Spinal cord (tissue), 10 donors: ENCODE data around the gene KANK4. TPM values are rescaled to one million over a fixed set of nuclear protein-coding genes. Genes with fewer than 3 reads are reported as not detected.

Experiments used
- DNase-seq, 6 donors: peaks; one replicate each; pipeline versions ENCODE4 v3.0.0 to v3.0.0-alpha.2; 2013 to 2015; ENCODE audit warnings: low spot score in 6 of 6, low read depth in 4 of 6
- H3K27ac ChIP-seq: one replicate; pipeline ENCODE4 v1.5.1; 2013; ENCODE audit warnings: low read depth, low read length, control low read depth
- H3K27me3 ChIP-seq: one replicate; pipeline ENCODE4 v1.6.1; 2013; ENCODE audit warnings: low read length; ENCODE audit not compliant: control insufficient read depth, insufficient read depth
- H3K36me3 ChIP-seq: one replicate; pipeline ENCODE4 v1.6.1; 2013; ENCODE audit warnings: low read length; ENCODE audit not compliant: control insufficient read depth, insufficient read depth
- H3K4me1 ChIP-seq: one replicate; pipeline ENCODE4 v1.6.1; 2013; ENCODE audit warnings: low read length; ENCODE audit not compliant: control insufficient read depth, insufficient read depth
- H3K4me3 ChIP-seq: one replicate; pipeline ENCODE4 v1.5.1; 2013; ENCODE audit warnings: low read depth, low read length, control low read depth
- H3K9me3 ChIP-seq: one replicate; pipeline ENCODE4 v1.6.1; 2013; ENCODE audit warnings: low read length; ENCODE audit not compliant: control insufficient read depth, insufficient read depth
- WGBS: methylation state at CpG from one replicate; pipeline ENCODE4 v1.1.5; 2013; ENCODE audit warnings: missing lambda C conversion rate; ENCODE audit not compliant: insufficient coverage; 5-methylcytosine and 5-hydroxymethylcytosine counted together
- polyA plus RNA-seq, 2 donors: library from polyadenylated mRNA; unstranded; fragments of 120-200 nt; gene quantifications; one replicate each; pipeline ENCODE4 v1.2.1, GENCODE V29; 2013; ENCODE audit not compliant: insufficient read length in 2 of 2
- total RNA-seq, 2 donors: library from RNA; depleted of rRNA in 1 of 2; stranded (reverse); fragments of 120-200 nt in 1 of 2; fragments of >200 nt in 1 of 2; gene quantifications; one replicate each; pipeline versions ENCODE4 v1.2.3 to v1.2.4, GENCODE V29; 2013 to 2014
- donor health status: healthy.

Gene KANK4
- total and polyA plus RNA-seq, 4 donors: 8.9 to 23.8 (median 19.6) TPM

DNA sequence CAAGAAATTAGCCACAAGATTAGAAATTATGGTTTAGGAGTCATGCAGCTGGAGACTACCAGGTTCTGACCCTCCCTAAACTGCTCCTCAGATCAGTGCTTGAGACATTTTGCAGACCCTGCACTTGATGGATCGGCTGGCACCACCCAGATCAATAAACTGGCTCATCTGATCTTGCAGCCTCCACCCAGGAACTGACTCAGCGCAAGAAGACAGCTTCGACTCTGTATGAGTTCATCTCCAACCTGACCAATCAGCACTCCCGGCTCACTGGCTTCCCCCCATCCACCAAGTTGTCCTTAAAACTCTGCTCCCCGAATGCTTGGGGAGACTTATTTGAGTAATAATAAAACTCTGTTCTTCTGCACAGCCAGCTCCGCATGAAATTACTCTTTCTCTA lies 84.5 kb downstream of the KANK4 start:
- Histone ChIP-seq H3K27ac (no peak overlapping the region), H3K4me3 (no peak overlapping the region)
- WGBS: 79% methylated on average over 3 of the region's 6 CpGs

DNA sequence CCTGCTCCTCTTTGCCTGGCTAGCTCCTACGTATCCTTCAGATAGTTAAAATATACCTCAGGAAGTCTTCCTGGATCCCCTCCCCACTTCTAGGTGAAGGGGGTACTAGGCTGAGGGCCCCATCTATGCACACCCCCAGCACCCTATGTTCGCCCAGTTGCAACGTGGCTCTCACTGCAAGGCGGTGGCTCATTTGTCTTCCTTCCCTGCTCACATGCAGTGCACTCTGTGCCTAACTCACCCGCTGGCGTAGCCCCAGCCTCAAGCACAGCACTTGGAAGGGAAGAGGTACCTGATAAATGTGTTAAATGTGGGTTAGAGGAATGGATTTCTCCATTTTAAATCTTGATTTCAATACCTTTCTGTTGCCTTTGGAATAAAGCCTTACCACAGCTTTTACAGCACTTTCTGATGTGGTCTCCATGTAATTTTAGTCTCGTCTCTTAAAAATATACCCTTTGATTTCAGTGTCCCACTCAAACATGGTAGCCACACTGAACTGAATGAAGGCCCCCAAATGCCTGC lies 85.2 kb downstream of the KANK4 start:
- no peaks in the 10 kb centered on the region for H3K27me3 ChIP-seq
- H3K36me3 ChIP-seq: no peaks in the 10 kb centered on the region
- no peak overlapping the region for H3K27ac ChIP-seq
- H3K9me3 ChIP-seq: no peaks in the 10 kb centered on the region
- no peak for DNase-seq
- no peaks in the 10 kb centered on the region for H3K4me1 ChIP-seq
- 96% methylated on average over 4 of the region's 7 CpGs for WGBS
- H3K4me3 ChIP-seq: no peak overlapping the region

More for the DNA sequence above, 84.5 kb downstream of the KANK4 start:
- Histone ChIP-seq H3K9me3 (no peaks in the 10 kb centered on the region), H3K36me3 (no peaks in the 10 kb centered on the region), H3K4me1 (no peaks in the 10 kb centered on the region), H3K27me3 (no peaks in the 10 kb centered on the region)
- no peak for DNase-seq

DNA sequence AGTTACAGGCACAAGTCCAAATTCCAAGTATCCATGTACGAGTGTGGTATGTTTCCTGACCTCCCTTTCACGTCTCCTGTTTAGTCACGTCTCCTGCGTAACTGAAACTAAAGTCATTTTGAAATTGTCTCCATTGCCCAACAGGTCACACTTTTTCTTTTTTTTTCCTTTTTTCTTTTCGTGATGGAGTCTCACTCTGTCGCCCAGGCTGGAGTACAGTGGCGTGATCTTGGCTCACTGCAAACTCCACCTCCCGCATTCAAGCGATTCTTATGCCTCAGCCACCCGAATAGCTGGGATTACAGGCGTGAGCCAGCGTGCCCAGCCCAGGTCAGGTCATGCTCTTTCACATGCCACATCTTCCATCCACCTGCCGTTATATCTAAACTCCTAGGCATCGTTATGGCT lies 86.4 kb downstream of the KANK4 start:
- WGBS: 68% methylated on average over 14 of the region's 14 CpGs

DNA sequence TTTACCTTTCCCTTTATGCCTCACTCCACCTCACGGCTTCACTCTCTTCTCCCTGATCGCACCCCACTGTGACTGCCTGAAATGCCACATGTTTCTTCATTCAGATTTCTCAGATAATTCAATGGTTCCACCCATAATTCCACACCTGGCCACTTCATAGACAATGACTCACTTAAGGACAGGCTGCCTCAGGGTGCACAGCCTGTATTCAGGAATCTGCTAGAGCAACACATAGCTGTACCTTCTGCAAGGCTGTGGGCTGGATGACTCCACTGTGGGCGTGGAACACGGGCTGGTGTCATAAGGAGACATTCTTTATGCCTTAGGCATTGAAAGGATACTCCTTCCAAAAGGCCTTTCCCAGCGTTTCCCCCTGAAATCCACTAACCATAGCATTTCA lies 88.5 kb downstream of the KANK4 start:
- WGBS: 85% methylated on average over 4 of the region's 5 CpGs
- DNase-seq: no peak
- Histone ChIP-seq H3K27me3 (no peaks in the 10 kb centered on the region), H3K27ac (no peak overlapping the region), H3K4me3 (no peak overlapping the region), H3K9me3 (no peaks in the 10 kb centered on the region), H3K36me3 (no peaks in the 10 kb centered on the region), H3K4me1 (peaks cover 8% of the 10 kb centered on the region)

More for the DNA sequence above, 86.4 kb downstream of the KANK4 start:
- Histone ChIP-seq H3K27me3 (no peaks in the 10 kb centered on the region), H3K9me3 (no peaks in the 10 kb centered on the region), H3K27ac (no peak overlapping the region), H3K4me3 (no peak overlapping the region), H3K36me3 (no peaks in the 10 kb centered on the region), H3K4me1 (peaks cover 8% of the 10 kb centered on the region)
- DNase-seq: no peak

DNA sequence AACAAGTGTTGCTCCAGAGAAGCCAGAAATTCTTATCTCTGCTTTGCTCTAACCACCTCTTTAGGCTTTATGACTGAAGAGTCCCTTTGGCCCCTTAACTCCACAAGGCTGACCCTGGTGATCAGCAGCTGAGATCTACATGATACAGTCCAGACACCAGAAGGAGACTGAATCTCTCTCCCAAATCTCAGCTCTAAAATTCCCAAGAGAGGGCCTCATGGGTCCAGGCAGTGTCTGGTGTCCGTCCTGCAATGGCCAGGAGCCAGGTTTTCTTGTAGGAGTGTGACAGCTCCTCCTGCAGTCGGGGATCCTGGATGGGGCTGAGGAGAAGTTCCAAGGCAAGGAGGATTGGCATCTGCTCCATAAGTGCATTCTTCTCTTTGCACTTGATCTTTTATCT lies 89.3 kb downstream of the KANK4 start:
- peaks cover 8% of the 10 kb centered on the region for H3K4me1 ChIP-seq
- H3K27ac ChIP-seq: no peak overlapping the region
- no peaks in the 10 kb centered on the region for H3K27me3 ChIP-seq
- no peaks in the 10 kb centered on the region for H3K36me3 ChIP-seq
- no peak for DNase-seq
- WGBS: 50% methylated on average over 1 of the region's 2 CpGs
- H3K4me3 ChIP-seq: no peak overlapping the region
- H3K9me3 ChIP-seq: no peaks in the 10 kb centered on the region

DNA sequence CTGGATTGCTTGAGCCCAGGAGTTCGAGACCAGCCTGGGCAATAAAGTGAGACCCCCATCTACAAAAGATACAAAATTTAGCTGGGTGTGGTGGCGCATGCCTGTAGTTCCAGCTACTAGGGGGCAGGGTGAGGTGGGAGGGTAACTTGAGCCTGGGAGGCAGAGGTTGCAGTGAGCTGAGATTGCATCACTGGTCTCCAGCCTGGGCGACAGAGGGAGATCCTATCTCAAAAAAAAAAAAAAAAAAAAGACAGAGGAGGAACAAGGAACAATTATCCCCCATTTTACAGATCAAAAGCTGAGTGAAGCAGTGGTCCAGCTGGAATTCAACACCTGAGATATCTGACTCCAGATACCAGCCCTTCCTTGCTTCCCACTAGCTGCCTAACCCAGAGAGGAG lies 89.8 kb downstream of the KANK4 start:
- WGBS: no CpG with 5 or more reads among the region's 3 CpGs
- Histone ChIP-seq H3K4me1 (peaks cover 8% of the 10 kb centered on the region), H3K27ac (no peak overlapping the region), H3K27me3 (no peaks in the 10 kb centered on the region), H3K9me3 (no peaks in the 10 kb centered on the region), H3K36me3 (no peaks in the 10 kb centered on the region), H3K4me3 (no peak overlapping the region)
- no peak for DNase-seq

DNA sequence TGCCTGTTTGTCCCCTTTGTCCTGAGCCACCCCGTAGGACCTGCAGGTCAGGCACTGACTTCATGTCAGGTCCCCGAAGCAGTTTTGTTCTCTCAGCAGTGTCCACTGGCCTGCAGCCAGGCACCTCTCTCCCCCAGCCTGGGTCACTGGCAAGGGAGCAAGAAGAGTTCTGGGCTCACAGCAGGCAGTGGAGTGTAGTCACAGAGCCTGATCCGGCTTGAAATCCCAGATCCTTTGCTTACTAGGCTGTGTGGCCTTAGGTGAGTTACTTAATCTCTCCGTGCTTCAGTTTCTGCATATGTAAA lies 90.4 kb downstream of the KANK4 start:
- DNase-seq: peak in 1 of 6 donors; percentile 8
- Histone ChIP-seq H3K27me3 (no peaks in the 10 kb centered on the region), H3K36me3 (no peaks in the 10 kb centered on the region), H3K4me3 (no peak overlapping the region), H3K9me3 (no peaks in the 10 kb centered on the region), H3K27ac (peak overlapping the region; percentile 57), H3K4me1 (peaks cover 8% of the 10 kb centered on the region)
- WGBS: 44% methylated on average over 2 of the region's 4 CpGs

DNA sequence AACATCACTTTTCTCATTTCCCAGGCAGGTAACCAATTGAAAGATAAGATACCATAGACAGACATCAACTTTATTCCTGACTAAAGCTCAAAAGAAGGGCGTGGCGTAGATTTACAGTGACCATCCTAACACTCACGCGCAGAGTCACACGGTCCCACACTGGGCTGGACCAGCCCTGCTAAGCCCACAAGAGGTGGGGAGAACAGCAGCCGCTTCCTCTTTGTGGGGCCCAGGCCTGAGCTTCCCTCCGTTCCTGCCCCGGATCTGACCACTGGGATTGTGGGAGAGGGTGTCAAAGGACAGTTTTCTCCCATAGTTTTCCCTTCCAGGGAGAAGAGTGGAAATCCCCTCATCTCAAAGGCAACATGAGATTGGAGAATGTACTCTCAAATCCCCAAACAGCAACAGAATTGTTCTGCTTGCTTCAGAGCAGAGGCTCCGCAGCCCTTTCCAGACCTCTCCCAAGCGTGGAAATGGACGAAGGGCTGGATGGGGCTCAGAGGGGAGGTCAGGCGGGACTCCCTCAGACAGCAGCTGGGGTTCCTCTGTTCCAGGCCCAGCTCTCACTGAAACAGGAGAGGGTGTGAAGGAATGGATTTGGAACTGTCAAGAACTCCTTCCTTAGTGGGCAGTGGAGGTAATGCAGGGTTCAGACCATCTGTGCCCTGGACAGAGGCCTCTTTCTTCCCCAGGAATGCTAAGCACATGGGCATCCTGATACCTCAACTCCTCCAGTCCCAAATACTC lies 90.9 kb downstream of the KANK4 start:
- 84% methylated on average over 6 of the region's 12 CpGs for WGBS
- peaks cover 8% of the 10 kb centered on the region for H3K4me1 ChIP-seq

DNA sequence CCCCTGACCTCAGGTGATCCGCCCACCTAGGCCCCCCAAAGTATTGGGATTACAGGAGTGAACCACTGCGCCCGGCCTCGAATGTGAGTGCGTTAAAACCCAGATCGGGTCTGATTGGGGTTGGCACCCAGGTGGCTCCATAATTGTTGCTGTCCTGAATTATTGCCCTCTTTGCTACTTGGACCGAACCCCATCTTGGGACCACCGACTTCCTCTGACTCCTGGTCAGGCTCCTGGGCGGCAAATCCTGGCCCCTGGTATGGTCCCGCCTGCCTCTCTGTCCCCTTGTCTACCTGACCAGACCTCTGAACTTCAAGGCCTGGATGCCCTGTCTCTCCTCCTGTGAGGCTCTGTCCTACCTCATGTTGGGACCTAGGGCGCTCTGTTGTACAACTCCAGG lies 91.7 kb downstream of the KANK4 start:
- no peaks in the 10 kb centered on the region for H3K36me3 ChIP-seq
- H3K4me1 ChIP-seq: peaks cover 8% of the 10 kb centered on the region
- no peak overlapping the region for H3K4me3 ChIP-seq
- WGBS: 83% methylated on average over 11 of the region's 11 CpGs
- H3K27ac ChIP-seq: peak overlapping the region; percentile 57
- H3K27me3 ChIP-seq: no peaks in the 10 kb centered on the region
- H3K9me3 ChIP-seq: no peaks in the 10 kb centered on the region
- no peak for DNase-seq

More for the DNA sequence above, 90.9 kb downstream of the KANK4 start:
- no peak for DNase-seq
- Histone ChIP-seq H3K27ac (peak overlapping the region; percentile 57), H3K27me3 (no peaks in the 10 kb centered on the region), H3K36me3 (no peaks in the 10 kb centered on the region), H3K9me3 (no peaks in the 10 kb centered on the region), H3K4me3 (no peak overlapping the region)

DNA sequence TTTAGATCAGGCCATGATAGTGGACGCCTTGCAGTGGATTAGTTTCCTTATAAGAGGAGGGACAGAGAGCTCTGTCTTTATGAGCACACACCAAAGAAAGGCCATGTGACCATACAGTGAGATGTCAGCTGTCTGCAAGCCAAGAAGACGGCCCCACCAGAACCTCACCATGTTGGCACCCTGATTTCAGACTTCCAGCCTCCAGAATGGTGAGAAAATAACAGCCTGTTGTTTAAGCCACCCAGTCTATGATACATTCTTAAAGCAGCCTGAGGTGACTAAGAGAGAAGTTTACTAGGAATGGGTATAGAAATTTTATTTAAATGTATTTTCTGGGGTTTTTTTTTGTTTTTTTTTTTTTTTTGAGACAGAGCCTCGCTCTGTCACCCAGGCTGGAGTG lies 95.1 kb downstream of the KANK4 start:
- no peak overlapping the region for H3K4me3 ChIP-seq
- H3K9me3 ChIP-seq: no peaks in the 10 kb centered on the region
- WGBS: no CpG with 5 or more reads among the region's 3 CpGs
- DNase-seq: no peak
- H3K4me1 ChIP-seq: peaks cover 8% of the 10 kb centered on the region
- H3K27me3 ChIP-seq: no peaks in the 10 kb centered on the region
- H3K27ac ChIP-seq: no peak overlapping the region
- no peaks in the 10 kb centered on the region for H3K36me3 ChIP-seq
